GM19099 (cell line): ENCODE data around the gene CAMTA2.
A peak's percentile ranks its signal among the peaks of the same experiment; 100 is the strongest.

Experiments
- POLR2A ChIP-seq: IDR thresholded peaks from 3 replicates; pipeline ENCODE4 v1.6.1; 2011; ENCODE audit warnings: low read depth; ENCODE audit not compliant: insufficient read length; ENCODE audit errors: extremely low read depth

The CAMTA2 gene

DNA sequence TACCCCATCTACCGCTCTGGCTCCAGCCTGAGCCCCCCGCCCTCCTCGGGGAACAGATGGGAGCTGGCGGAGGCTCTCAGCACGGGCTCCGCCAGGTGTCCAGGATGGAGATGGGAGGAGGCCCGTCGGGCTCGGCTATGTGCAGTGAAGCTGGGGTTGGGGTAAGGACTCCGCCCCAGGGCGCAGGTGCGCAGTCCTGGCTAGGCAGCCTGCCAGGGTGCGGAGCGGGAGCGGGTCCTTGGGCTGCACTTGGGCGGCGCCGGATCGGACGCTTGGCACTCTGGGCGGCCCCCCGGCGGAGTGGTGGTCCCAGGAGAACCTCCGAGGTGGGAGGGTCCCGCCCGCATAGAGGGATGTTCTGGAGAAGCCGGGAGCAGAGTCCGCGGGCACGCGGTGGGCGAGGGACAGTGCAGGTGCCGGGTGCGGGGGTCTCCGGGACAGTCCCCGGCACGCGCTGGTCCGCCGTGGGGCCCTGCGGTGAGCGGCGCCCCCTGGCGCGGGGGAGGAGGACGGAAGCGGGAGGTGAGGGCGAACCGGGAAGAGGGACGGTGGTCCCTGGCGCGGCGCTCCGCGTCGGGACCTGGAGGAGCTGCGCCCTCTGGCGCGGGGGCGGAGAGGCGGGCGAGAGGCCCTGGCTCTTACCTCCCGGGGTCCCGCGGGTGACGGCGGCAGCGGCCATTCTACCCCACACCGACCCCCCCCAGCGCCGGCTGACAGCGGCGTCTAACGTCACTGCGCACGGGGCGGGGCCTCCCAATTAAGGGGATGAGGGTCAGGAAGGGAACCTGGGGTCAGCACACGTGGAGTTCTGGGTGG, at the start of gene CAMTA2:
CAMTA2 (minus strand) TSS at position 725 of the 816 bp plus-strand sequence. CDS start 1,453 bp downstream, outside the sequence.
- TF ChIP-seq POLR2A: peak; percentile 67

GRCh38 chr17:5035315-5035714, 47.8 kb upstream of the CAMTA2 start, which contains the start of gene SLC52A1:
Gene SLC52A1 (minus strand): TSS chr17:5035426. CDS start chr17:5034606, 820 bp downstream.
- no peak for TF ChIP-seq POLR2A

DNA sequence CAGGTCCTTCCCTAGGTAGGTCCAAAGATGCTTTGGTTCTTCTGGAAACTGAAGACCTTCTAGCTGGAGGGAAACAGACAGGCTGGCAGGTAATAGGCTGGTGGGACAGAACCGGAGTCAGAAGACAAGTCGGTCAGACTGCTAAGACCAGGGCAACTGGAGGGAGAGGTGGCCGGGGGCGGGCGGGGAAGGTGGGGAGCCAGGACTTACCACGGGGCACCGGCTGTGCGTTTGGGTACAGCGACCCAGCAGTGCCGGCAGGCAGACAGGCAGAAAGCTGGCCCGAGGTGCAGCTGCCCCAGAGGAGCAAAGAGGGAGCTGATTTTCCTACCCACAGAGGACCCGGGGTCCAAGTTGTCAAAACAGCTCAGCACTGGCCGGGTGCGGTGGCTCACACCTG, 47.2 kb upstream of the CAMTA2 start:
- no peak for TF ChIP-seq POLR2A

DNA sequence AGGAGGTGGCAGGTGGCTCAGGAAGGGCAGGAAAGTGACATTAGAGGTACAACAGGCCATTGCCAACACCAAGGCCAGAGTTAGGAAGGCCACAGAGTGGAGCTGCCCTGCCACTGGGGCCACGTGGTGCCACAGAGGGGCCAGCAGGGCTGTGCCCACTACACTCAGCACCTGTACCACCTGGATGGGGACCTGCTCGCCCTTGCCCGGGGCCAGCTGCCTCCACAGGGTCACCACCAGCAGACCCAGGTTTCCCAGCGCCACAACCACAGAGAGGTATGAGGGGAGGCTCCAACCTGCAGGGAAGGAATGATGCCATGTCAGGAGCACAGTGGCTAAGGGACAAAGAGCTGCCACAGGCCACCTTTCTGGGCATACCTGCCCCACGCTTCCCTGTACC, 46.6 kb upstream of the CAMTA2 start:
- no peak for TF ChIP-seq POLR2A

DNA sequence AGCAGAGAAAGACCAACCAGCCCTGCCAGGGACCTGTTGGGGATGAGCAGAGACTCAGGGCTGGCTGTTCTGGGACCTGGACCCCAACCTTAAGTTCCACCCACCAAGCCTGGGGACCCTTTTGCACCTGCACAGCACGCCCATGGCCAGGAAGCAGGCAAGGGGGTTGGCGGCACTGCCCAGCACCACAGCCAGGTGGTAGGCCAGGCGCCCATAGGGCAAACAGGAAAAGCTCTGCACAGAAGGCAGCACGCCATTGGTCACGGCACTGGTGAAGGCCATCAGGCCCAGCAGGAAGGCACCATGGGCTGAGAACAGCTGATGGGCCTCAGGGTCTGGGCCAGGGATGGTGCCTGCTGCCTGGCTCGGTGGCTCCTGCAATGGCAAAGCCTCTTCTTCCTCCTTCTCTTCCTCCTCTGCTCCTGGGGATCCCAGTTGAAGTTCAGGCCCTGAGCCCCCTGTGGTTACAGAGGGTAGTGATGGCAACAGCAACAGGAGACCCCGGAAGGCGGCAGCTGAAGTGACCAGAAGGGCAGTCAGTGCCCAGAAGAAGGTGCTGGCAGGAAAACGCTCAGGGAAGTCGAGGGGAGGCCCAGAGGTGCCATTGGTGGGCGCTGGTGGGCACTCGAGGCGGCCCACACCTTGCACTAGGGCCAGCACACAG, 46.0 kb upstream of the CAMTA2 start:
- no peak for TF ChIP-seq POLR2A

- TF ChIP-seq POLR2A: no peak
Measured at GRCh38 chr17:5032865-5033264, 45.4 kb upstream of the CAMTA2 start.

GRCh38 chr17:5031365-5032082, 44.0 kb upstream of the CAMTA2 start:
- peak; percentile 35 for TF ChIP-seq POLR2A

GRCh38 chr17:5027916-5028315, 40.4 kb upstream of the CAMTA2 start:
- no peak for TF ChIP-seq POLR2A

GRCh38 chr17:5027299-5027698, 39.8 kb upstream of the CAMTA2 start:
- TF ChIP-seq POLR2A: no peak

GRCh38 chr17:5024604-5025003, 37.1 kb upstream of the CAMTA2 start:
- no peak for TF ChIP-seq POLR2A

DNA sequence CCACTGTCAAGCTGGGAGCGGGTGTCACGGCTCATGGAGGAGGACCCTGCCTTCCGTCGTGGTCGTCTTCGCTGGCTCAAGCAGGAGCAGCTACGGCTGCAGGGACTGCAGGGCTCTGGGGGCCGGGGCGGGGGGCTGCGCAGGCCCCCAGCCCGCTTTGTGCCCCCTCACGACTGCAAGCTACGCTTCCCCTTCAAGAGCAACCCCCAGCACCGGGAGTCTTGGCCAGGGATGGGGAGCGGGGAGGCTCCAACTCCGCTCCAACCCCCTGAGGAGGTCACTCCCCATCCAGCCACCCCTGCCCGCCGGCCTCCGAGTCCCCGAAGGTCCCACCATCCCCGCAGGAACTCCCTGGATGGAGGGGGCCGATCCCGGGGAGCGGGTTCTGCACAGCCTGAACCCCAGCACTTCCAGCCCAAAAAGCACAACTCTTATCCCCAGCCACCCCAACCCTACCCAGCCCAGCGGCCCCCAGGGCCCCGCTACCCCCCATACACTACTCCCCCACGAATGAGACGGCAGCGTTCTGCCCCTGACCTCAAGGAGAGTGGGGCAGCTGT, 36.2 kb upstream of the CAMTA2 start:
- no peak for TF ChIP-seq POLR2A

DNA sequence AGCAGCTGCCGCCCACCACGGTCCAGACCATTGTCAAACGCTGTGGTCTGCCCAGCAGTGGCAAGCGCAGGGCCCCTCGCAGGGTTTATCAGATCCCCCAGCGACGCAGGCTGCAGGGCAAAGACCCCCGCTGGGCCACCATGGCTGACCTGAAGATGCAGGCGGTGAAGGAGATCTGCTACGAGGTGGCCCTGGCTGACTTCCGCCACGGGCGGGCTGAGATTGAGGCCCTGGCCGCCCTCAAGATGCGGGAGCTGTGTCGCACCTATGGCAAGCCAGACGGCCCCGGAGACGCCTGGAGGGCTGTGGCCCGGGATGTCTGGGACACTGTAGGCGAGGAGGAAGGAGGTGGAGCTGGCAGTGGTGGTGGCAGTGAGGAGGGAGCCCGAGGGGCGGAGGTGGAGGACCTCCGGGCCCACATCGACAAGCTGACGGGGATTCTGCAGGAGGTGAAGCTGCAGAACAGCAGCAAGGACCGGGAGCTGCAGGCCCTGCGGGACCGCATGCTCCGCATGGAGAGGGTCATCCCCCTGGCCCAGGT, 34.8 kb upstream of the CAMTA2 start:
- TF ChIP-seq POLR2A: no peak

GRCh38 chr17:5020502-5021023, 33.1 kb upstream of the CAMTA2 start:
- TF ChIP-seq POLR2A: no peak

- no peak for TF ChIP-seq POLR2A
Measured at GRCh38 chr17:5019475-5019956, 32.0 kb upstream of the CAMTA2 start.
